ENCODE results near the gene AIG1.

AIG1 gene

GRCh38 chr6:143169440-143169839 is 108.8 kb downstream of the AIG1 start:
- no peak for DNase-seq

DNA sequence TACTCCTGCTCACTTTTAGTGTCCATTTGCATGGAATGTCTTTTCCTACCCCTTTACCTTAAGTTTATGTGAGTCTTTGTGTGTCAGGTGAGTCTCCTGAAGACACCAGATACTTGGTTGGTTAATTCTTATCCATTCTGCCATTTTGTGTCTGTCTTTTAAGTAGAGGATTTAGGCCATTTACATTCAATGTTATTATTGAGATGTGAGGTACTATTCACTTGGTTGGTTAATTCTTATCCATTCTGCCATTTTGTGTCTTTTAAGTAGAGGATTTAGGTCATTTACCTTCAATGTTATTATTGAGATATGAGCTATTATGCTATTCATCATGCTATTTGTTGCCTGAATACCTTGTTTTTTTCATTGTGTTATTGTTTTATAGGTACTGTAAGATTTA is 113.8 kb downstream of the AIG1 start:
- DNase-seq, result no peak

DNA sequence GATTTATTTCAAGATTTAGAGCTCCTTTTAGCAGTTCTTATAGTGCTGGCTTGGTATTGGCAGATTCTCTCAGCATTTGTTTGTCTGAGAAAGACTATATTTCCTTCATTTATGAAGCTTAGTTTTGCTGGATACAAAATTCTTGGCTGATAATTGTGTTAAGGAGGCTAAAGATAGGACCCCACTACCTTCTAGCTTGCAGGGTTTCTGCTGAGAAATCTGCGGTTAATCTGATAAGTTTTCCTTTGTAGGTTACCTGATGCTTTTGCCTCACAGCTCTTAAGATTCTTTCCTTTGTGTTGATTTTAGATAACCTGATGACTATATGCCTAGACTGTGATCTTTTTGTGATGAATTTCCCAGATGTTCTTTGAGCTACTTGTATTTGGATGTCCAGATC is 114.3 kb downstream of the AIG1 start:
- no peak for DNase-seq

- no peak for DNase-seq
Observed at GRCh38 chr6:143176090-143177021, 115.7 kb downstream of the AIG1 start.

DNA sequence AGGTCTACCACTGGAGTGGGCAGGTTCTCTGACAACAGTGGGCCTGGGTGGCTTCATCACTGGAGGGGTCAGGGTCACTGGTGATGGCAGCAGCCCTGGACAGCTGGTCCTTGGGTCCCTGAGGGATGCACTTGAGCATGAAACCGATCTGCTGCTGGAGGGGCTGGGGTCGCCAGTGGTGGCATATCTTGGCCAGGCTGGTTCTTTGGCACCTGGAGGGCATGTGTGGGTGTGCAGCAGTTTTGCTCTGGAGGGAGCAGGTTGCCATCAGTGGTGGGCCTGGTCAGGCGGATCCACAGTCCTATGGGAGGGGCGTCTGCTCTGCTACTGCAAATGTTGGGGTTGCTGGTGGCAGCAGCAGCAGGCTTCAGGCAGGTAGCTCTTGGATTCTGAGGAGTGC is 117.0 kb downstream of the AIG1 start:
- no peak for DNase-seq

DNA sequence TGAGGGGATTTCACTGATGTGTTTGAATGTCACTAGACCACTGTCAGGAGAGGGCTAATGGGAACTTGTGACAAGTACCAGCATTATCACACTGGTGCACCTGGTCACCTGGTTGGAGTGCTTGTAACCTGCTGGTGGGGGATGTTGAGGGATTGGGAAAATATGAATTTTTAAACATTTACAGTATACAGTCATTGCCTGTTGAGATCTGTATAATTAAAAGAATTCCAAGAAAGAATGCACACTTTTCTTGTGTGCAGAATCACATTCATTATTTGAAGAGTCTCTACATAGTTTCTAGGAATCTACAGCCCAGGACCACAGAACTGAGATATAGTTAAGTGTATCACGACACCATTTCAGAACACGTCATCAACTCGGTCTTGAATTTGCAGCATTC is 118.4 kb downstream of the AIG1 start:
- no peak for DNase-seq

GRCh38 chr6:143179901-143180612 is 119.4 kb downstream of the AIG1 start:
- DNase-seq, result no peak

DNA sequence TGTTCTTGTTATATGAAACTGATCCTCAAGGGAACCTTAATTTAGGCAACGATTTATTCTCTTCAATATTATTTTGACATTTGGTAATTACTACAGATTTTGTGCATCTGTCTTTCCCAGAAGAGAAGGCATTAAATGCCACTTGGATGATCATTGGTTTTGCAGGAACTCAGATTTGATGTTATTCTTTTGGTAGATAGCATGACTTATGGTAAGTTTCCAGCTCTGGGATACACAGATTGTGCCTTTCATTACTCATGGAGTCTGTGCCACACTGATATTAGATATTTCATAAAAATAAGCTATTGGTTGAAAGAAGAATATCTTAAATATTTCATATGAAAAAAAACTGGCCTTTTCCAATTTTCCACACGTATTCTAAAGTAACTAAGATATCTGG is 120.1 kb downstream of the AIG1 start:
- DNase-seq, result no peak

GRCh38 chr6:143183666-143184065 is 123.0 kb downstream of the AIG1 start:
- no peak for DNase-seq

GRCh38 chr6:143185288-143185687 is 124.6 kb downstream of the AIG1 start:
- DNase-seq, result no peak

- no peak for DNase-seq
Observed at GRCh38 chr6:143187238-143187923, 126.7 kb downstream of the AIG1 start.

DNA sequence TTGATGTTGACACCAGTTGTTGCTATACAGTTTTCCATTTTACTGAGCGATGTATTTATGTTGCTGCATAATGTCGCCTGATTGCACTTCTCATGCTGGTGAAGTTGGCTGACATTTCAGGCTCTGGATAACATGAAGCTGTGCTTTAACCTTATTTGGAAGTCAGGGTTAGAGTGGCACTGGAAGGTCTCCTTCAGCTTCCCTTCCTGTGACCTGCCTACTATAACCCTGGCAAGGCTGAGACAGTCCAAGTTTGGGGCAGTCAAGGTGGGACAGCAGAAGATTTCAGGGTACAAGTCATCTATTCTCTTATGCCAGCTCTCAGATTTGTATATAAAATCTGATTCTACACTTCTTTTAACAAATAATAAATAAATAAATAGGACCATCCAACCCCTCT is 127.6 kb downstream of the AIG1 start:
- DNase-seq, result no peak

GRCh38 chr6:143191361-143191760 is 130.7 kb downstream of the AIG1 start:
- no peak for DNase-seq

DNA sequence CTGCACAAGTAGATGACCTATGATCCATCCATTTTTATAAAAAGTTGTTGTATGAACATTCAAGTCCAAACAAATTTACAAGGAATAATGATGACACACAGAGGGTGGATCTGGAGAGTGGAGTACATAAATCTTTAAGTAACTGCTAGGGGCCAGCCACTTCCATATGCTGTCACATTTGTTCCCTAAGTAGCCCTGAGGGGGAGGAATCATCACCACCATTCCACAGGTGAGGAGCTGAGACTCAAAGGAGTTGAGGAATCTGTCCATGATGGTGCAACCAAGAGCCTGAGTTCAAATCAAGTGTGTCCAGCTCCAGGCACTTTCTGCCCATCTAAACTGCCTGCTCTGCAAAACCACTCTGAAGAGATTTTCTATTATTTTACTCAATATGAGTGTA is 132.1 kb downstream of the AIG1 start:
- DNase-seq, result no peak

DNA sequence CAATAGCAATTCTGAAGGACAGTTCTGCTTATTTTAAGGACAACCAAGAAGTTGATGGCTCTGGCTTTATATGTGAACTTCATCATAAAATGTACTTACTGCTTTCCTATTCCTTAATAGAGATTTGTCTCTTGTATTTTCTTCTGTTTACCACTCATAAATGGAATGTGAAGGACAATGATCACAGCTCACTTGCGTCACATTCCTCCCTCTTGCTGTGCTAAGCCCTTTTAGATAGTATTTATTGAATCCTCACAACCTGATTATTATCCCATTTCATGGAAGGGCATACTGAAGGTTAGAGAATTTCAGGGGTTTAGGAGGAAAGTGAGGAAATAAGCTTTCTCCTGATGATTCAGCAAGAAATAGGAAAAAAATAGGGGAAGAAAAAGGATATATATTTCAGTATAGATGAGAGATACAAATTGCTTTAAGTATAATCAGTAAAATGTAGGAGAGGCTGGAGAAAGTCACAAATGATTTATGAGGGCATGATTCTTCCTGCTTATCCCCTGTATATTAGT is 132.9 kb downstream of the AIG1 start:
- DNase-seq, result no peak

DNA sequence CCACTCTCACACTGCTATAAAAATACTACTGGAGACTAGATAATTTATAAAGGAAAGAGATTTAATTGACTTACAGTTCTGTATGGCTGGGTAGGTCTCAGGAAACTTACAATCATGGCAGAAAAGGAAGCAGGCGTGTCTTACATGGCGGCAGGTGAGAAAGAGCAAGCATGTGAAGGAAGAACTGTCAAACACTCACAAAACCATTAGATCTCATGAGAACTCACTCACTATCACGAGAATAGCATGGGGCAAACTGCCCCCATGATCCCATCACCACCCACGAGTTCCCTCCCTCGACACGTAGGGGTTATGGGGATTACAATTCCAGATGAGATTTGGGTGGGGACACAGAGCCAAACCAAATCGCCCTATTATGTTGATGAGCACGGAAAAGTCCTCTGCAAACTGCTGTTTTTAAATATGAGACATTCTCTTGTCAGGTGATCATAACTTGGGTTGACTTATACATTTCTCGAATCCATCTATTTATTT is 133.5 kb downstream of the AIG1 start:
- DNase-seq, result no peak

DNA sequence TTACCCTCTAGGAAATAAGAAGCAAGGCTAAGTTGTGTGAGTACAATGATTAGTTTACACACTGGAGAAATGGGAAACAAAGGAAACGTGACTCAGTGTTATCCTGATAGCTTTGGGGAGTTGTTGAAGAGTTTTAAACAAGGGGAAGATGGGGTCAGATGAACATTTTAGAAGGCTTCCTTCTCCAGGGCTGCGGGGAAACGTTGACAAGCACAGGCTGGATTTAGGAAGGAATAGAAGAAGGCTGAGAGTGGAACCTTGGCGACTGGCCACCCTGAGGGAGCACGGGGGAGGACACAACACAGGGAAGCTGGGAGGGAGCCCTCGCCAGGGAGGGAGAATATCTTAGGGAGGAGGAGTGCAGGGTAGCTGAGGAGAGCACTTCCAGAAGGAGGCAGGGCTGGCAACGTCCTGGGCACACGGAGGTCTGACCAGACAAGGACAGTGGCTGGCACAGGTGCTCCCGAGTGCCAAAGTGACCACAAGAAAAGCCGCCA is 134.7 kb downstream of the AIG1 start:
- no peak for DNase-seq

- no peak for DNase-seq
Observed at GRCh38 chr6:143196525-143197225, 136.0 kb downstream of the AIG1 start.

DNA sequence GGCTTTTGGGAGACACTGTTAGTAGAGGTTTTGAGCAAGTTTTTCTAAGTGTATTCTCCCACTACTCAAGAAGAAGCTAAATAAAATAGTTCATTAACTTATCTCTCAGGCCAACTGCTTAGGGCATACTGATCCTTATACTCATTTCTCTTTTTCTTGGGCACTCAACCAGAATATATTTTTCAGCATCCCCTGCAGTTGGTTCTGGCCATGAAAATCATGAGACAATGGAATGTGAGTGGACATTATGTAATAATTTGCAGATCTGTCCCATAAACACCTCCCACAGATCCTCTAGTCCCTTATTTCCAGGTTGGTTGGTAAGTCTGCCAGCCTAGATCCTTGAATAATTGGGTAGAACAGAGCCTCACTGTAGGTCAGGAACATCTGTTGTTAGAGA is 136.7 kb downstream of the AIG1 start:
- no peak for DNase-seq

DNA sequence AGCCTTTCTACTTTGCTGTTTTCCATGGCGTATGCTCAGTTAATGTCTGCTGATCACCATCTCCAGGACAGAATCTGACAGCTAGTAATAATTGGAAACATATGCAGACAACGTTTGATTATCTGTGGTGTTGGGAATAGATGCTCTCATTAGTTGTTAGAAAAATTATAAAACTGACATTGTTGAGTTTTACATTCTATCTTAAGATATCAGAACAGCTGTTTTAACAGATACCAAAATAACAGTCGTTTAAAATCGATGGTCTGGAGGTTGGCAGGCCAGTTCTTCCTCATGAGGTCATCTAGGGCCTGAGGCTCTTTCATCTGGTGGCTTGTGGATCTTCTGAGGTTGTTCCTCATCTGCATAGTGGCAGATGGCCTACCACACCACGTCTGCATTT is 137.6 kb downstream of the AIG1 start:
- DNase-seq, result no peak

DNA sequence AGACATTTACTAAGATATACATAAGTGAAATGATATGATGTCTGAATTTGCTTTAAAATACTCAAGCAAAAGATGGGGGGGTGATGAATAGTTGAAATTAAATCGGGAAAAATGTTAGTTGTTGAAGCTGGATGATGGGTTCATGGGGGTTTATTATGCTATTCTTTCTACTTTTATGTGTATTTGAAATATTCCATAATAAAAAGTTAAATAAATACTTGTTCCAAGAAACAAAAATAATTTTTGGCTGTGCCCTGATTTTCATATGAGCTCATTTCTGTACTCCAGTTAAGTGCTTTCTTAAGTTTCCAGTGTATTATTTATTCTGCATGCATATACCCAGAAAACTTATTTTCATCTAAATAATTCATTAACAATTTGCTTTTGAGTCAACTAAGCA is 138.6 kb downstream of the AIG1 start:
- DNase-seq, result no peak

GRCh38 chr6:143200167-143200770 is 139.6 kb downstream of the AIG1 start:
- DNase-seq, result no peak
